SU-DHL-6 (cell line): ENCODE results near the gene TXNL4B.

Experiments
- H2AFZ ChIP-seq: fragments of 200-600 bp; sonication (generic); 2 replicates; pipeline ENCODE4 v1.6.1; 2014; ENCODE audit warnings: low read depth, mild to moderate bottlenecking, moderate library complexity, mixed read lengths, antibody characterized with exemption, low read length; ENCODE audit not compliant: severe bottlenecking
- H3F3A ChIP-seq: fragments of 200-600 bp; shearing (Covaris generic); 2 replicates; pipeline ENCODE4 v1.6.0; 2016; ENCODE audit warnings: antibody characterized with exemption, mild to moderate bottlenecking; ENCODE audit not compliant: insufficient read depth
- H3K27ac ChIP-seq: fragments of 200-600 bp; sonication (generic); 2 replicates; pipeline ENCODE4 v1.5.1; 2016; ENCODE audit warnings: low read depth, mild to moderate bottlenecking, low read length, moderate library complexity, mixed read lengths
- H3K27me3 ChIP-seq: fragments of 200-600 bp; sonication (generic), shearing (Covaris generic); 2 replicates; pipeline ENCODE4 v1.6.0; 2014; ENCODE audit warnings: mild to moderate bottlenecking, low read length
- H3K36me3 ChIP-seq: fragments of 200-600 bp; sonication (generic); 2 replicates; pipeline ENCODE4 v1.6.1; 2014; ENCODE audit warnings: mild to moderate bottlenecking, low read length, mixed read lengths
- H3K4me2 ChIP-seq: fragments of 300-600, 200-600 bp; shearing (Covaris generic), sonication (generic); 2 replicates; pipeline ENCODE4 v1.6.0; 2014; ENCODE audit warnings: low read length, low read depth, mild to moderate bottlenecking; ENCODE audit not compliant: poor library complexity, severe bottlenecking
- H3K4me3 ChIP-seq: fragments of 200-600 bp; sonication (generic); 2 replicates; pipeline ENCODE4 v1.5.1; 2014; ENCODE audit warnings: antibody characterized with exemption, low read length, mild to moderate bottlenecking, mixed read lengths; ENCODE audit not compliant: insufficient read depth, poor library complexity, severe bottlenecking
- H3K79me2 ChIP-seq: fragments of 200-600 bp; sonication (generic); 2 replicates; pipeline ENCODE4 v1.6.1; 2014; ENCODE audit warnings: mild to moderate bottlenecking, low read length, moderate library complexity; ENCODE audit not compliant: insufficient read depth
- H3K9ac ChIP-seq: fragments of 200-600 bp; sonication (generic); 2 replicates; pipeline ENCODE4 v1.7.0; 2014; ENCODE audit warnings: mild to moderate bottlenecking, low read length
- H3K9me2 ChIP-seq: fragments of 200-600 bp; sonication (generic); replicated peaks from 2 replicates; pipeline ENCODE4 v1.6.1; 2014; ENCODE audit warnings: low read length; ENCODE audit not compliant: insufficient read depth
- H3K9me3 ChIP-seq: fragments of 200-600 bp; sonication (generic); 2 replicates; pipeline ENCODE4 v1.6.1; 2014; ENCODE audit warnings: low read length, mixed read lengths; ENCODE audit not compliant: insufficient read depth
- H4K20me1 ChIP-seq: fragments of 200-600 bp; sonication (generic); 2 replicates; pipeline ENCODE4 v1.6.1; 2014; ENCODE audit warnings: low read depth, mild to moderate bottlenecking, antibody characterized with exemption, low read length, moderate library complexity, mixed read lengths
- CTCF ChIP-seq: fragments of 200-600 bp; sonication (generic); IDR thresholded peaks from one replicate; pipeline ENCODE4 v1.5.1; 2017; ENCODE audit warnings: antibody characterized with exemption, mild to moderate bottlenecking, low read length, moderate library complexity; ENCODE audit not compliant: insufficient read depth, poor library complexity, severe bottlenecking
- EZH2phosphoT487 ChIP-seq: fragments of 200-600 bp; sonication (generic), shearing (Covaris generic); conservative IDR thresholded peaks from 2 replicates; pipeline ENCODE4 v1.6.1; 2018; ENCODE audit warnings: mild to moderate bottlenecking, antibody characterized with exemption, low read length, moderate library complexity, mixed read lengths

Gene TXNL4B

GRCh38 chr16:72132726-72133125 lies 39.3 kb upstream of the TXNL4B start:
- TF ChIP-seq EZH2phosphoT487 (no peak), CTCF (no peak)
- no peak overlapping the region for H3K4me3 ChIP-seq
- H3K36me3 ChIP-seq, result no peaks in the 10 kb centered on the region
- H3K9me2 ChIP-seq, result no peaks in the 10 kb centered on the region
- no peaks in the 10 kb centered on the region for H3K79me2 ChIP-seq
- no peaks in the 10 kb centered on the region for H3F3A ChIP-seq
- no peak overlapping the region for H3K4me2 ChIP-seq
- no peak overlapping the region for H3K27ac ChIP-seq
- no peaks in the 10 kb centered on the region for H4K20me1 ChIP-seq
- no peak overlapping the region for H3K9ac ChIP-seq
- H3K9me3 ChIP-seq, result no peaks in the 10 kb centered on the region
- no peaks in the 10 kb centered on the region for H3K27me3 ChIP-seq
- no peak overlapping the region for H2AFZ ChIP-seq

DNA sequence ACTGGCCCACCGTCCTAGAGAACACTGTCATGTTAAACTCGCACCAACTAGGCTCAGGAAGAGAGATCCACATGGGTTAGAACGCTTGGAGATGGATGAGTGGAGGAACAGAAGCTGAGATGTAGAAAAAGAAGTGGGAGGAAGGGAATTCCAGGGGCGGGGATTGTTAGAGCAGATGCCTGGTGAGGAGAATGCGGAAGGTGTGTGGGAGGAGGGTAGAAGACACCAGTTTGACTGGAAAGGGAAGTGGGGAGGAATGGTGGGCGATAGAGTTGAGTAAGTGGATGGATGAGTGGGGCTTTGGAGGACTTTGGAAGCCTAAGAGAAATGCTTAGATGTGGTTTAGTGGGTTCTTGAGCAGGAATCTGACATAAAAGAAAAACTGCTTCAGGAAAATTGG lies 37.6 kb upstream of the TXNL4B start:
- Histone ChIP-seq H3K4me3 (no peak overlapping the region), H3K27ac (no peak overlapping the region), H3K4me2 (no peak overlapping the region), H3K9ac (no peak overlapping the region), H3K9me3 (no peaks in the 10 kb centered on the region), H3K79me2 (no peaks in the 10 kb centered on the region), H3K36me3 (no peaks in the 10 kb centered on the region), H3K27me3 (no peaks in the 10 kb centered on the region), H3K9me2 (no peaks in the 10 kb centered on the region), H2AFZ (no peak overlapping the region), H3F3A (no peaks in the 10 kb centered on the region), H4K20me1 (no peaks in the 10 kb centered on the region)
- TF ChIP-seq CTCF (no peak), EZH2phosphoT487 (no peak)

DNA sequence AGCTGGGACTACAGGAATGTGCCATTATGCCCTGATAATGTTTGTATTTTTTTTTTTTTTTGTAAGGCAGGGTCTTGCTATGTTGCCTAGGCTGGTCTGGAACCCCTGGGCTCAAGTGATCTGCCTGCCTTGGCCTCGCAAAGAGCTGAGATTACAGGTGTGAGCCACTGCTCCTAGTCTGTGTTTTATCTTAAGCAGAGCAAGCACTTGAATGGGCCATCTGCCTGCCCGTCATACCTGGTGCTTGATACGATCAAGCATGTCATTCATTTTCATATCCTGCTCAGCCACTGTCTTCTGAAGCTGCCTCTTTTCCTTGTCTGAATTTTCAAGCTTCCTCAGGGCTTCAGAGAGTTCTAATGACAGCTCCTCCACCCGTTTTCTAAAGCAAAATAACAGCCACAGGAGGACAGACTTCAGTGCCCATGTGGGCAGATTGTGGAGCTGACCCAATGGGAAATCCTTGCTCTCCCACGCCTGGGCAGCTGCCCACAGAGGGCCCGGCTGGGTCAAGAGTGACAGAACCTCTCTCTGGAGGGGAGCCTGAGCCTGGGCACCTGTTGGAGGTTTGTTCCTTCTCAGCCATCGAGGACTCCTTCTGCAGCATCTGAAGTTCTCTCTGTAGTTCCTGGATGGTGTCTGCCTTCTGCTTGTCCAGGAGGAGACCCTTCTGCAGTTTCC lies 36.7 kb upstream of the TXNL4B start:
- no peak overlapping the region for H2AFZ ChIP-seq
- no peak overlapping the region for H3K4me2 ChIP-seq
- no peaks in the 10 kb centered on the region for H3K9me3 ChIP-seq
- no peaks in the 10 kb centered on the region for H3K79me2 ChIP-seq
- H3F3A ChIP-seq, result no peaks in the 10 kb centered on the region
- no peak overlapping the region for H3K4me3 ChIP-seq
- no peak overlapping the region for H3K9ac ChIP-seq
- TF ChIP-seq CTCF, result no peak
- TF ChIP-seq EZH2phosphoT487, result no peak
- H3K27ac ChIP-seq, result no peak overlapping the region
- H3K36me3 ChIP-seq, result no peaks in the 10 kb centered on the region
- no peaks in the 10 kb centered on the region for H3K27me3 ChIP-seq
- no peaks in the 10 kb centered on the region for H4K20me1 ChIP-seq
- H3K9me2 ChIP-seq, result no peaks in the 10 kb centered on the region

DNA sequence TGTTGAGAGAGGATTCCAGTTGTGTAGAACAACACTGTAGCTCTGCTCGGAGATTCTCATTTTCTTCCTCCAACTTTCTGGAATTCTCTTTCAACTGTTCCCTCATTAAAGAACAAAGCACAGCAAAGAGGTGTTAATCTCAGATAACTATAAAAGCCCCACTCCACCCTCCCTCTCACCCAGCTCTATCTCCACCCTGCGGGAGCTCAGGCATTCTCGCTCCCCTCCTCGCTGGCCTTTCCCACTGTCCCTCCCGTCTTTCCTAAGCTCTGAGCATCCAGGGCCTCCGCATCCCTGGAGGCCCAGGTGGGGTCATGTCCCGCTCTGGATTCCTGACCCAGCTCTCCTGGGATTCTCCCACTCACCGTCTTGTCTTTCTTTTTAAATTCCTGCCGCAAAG lies 35.3 kb upstream of the TXNL4B start:
- no peaks in the 10 kb centered on the region for H3K36me3 ChIP-seq
- H3F3A ChIP-seq, result no peaks in the 10 kb centered on the region
- H3K9me3 ChIP-seq, result no peaks in the 10 kb centered on the region
- H3K27me3 ChIP-seq, result no peaks in the 10 kb centered on the region
- H3K4me2 ChIP-seq, result no peak overlapping the region
- H3K9me2 ChIP-seq, result no peaks in the 10 kb centered on the region
- no peaks in the 10 kb centered on the region for H3K79me2 ChIP-seq
- H3K9ac ChIP-seq, result no peak overlapping the region
- TF ChIP-seq CTCF, result no peak
- TF ChIP-seq EZH2phosphoT487, result no peak
- H2AFZ ChIP-seq, result no peak overlapping the region
- H4K20me1 ChIP-seq, result no peaks in the 10 kb centered on the region
- H3K4me3 ChIP-seq, result no peak overlapping the region
- H3K27ac ChIP-seq, result no peak overlapping the region
